ENCODE results near the gene CLC.
"Not testable (repeated sequence)": the region's sequence is repeated elsewhere in the genome, so short reads cannot be mapped to it uniquely, and the experiment has no call there.

Gene CLC

GRCh38 chr19:39740395-39740794 lies 2.6 kb upstream of the CLC start:
- H3K4me3 Mint-ChIP-seq = peak overlapping the region; percentile 58
- H3K36me3 Mint-ChIP-seq = no peaks in the 10 kb centered on the region
- H3K27me3 Mint-ChIP-seq = peaks cover 12% of the 10 kb centered on the region

GRCh38 chr19:39738814-39739213 lies 985 bp upstream of the CLC start:
- Mint-ChIP-seq H3K4me1 (ENCODE audit: low read depth) (peaks cover 26% of the 10 kb centered on the region), H3K36me3 (no peaks in the 10 kb centered on the region), H3K27me3 (peaks cover 10% of the 10 kb centered on the region), H3K4me3 (no peak overlapping the region), H3K27ac (no peak overlapping the region), H3K9me3 (ENCODE audit: low read depth) (no peaks in the 10 kb centered on the region)

More at GRCh38 chr19:39740395-39740794, 2.6 kb upstream of the CLC start:
- H3K27ac Mint-ChIP-seq = peak overlapping the region; percentile 22
- peaks cover 26% of the 10 kb centered on the region for H3K4me1 Mint-ChIP-seq (ENCODE audit: low read depth)
- no peaks in the 10 kb centered on the region for H3K9me3 Mint-ChIP-seq (ENCODE audit: low read depth)

- Mint-ChIP-seq H3K4me3 (no peak overlapping the region), H3K9me3 (ENCODE audit: low read depth) (no peaks in the 10 kb centered on the region), H3K27me3 (peaks cover 6% of the 10 kb centered on the region), H3K4me1 (ENCODE audit: low read depth) (peaks cover 26% of the 10 kb centered on the region), H3K36me3 (no peaks in the 10 kb centered on the region), H3K27ac (no peak overlapping the region)
Measured at GRCh38 chr19:39737351-39737750, 478 bp downstream of the CLC start.

GRCh38 chr19:39736088-39736487 lies 1.7 kb downstream of the CLC start:
- Mint-ChIP-seq H3K4me3 (no peak overlapping the region), H3K27ac (no peak overlapping the region), H3K4me1 (ENCODE audit: low read depth) (peaks cover 23% of the 10 kb centered on the region), H3K9me3 (ENCODE audit: low read depth) (no peaks in the 10 kb centered on the region), H3K36me3 (no peaks in the 10 kb centered on the region), H3K27me3 (peaks cover 6% of the 10 kb centered on the region)

- H3K27ac Mint-ChIP-seq = no peak overlapping the region
- peaks cover 22% of the 10 kb centered on the region for H3K4me1 Mint-ChIP-seq (ENCODE audit: low read depth)
- H3K27me3 Mint-ChIP-seq = peaks cover 8% of the 10 kb centered on the region
- H3K4me3 Mint-ChIP-seq = no peak overlapping the region
- no peaks in the 10 kb centered on the region for H3K9me3 Mint-ChIP-seq (ENCODE audit: low read depth)
- no peaks in the 10 kb centered on the region for H3K36me3 Mint-ChIP-seq
Measured at GRCh38 chr19:39735688-39736087, 2.1 kb downstream of the CLC start.

GRCh38 chr19:39733841-39734240 lies 4.0 kb downstream of the CLC start:
- no peak overlapping the region for H3K4me3 Mint-ChIP-seq
- H3K4me1 Mint-ChIP-seq (ENCODE audit: low read depth) = peaks cover 14% of the 10 kb centered on the region
- peaks cover 4% of the 10 kb centered on the region for H3K27me3 Mint-ChIP-seq
- no peaks in the 10 kb centered on the region for H3K9me3 Mint-ChIP-seq (ENCODE audit: low read depth)
- no peak overlapping the region for H3K27ac Mint-ChIP-seq
- H3K36me3 Mint-ChIP-seq = no peaks in the 10 kb centered on the region

- Mint-ChIP-seq H3K4me1 (ENCODE audit: low read depth) (peaks cover 7% of the 10 kb centered on the region), H3K4me3 (no peak overlapping the region), H3K36me3 (no peaks in the 10 kb centered on the region), H3K27ac (no peak overlapping the region), H3K27me3 (peaks cover 4% of the 10 kb centered on the region), H3K9me3 (ENCODE audit: low read depth) (no peaks in the 10 kb centered on the region)
Measured at GRCh38 chr19:39731685-39732084, 6.1 kb downstream of the CLC start.

GRCh38 chr19:39729594-39729993 lies 8.2 kb downstream of the CLC start:
- no peaks in the 10 kb centered on the region for H3K36me3 Mint-ChIP-seq
- H3K4me1 Mint-ChIP-seq (ENCODE audit: low read depth) = no peaks in the 10 kb centered on the region
- no peak overlapping the region for H3K4me3 Mint-ChIP-seq
- no peaks in the 10 kb centered on the region for H3K9me3 Mint-ChIP-seq (ENCODE audit: low read depth)
- peaks cover 4% of the 10 kb centered on the region for H3K27me3 Mint-ChIP-seq
- no peak overlapping the region for H3K27ac Mint-ChIP-seq

- no peaks in the 10 kb centered on the region for H3K9me3 Mint-ChIP-seq (ENCODE audit: low read depth)
- no peak overlapping the region for H3K4me3 Mint-ChIP-seq
- H3K4me1 Mint-ChIP-seq (ENCODE audit: low read depth) = no peaks in the 10 kb centered on the region
- H3K36me3 Mint-ChIP-seq = no peaks in the 10 kb centered on the region
- H3K27me3 Mint-ChIP-seq = peaks cover 4% of the 10 kb centered on the region
- H3K27ac Mint-ChIP-seq = no peak overlapping the region
Measured at GRCh38 chr19:39728040-39728439, 9.8 kb downstream of the CLC start.

GRCh38 chr19:39727070-39727800 lies 10.6 kb downstream of the CLC start:
- no peaks in the 10 kb centered on the region for H3K4me1 Mint-ChIP-seq (ENCODE audit: low read depth)
- H3K9me3 Mint-ChIP-seq (ENCODE audit: low read depth) = no peaks in the 10 kb centered on the region
- H3K36me3 Mint-ChIP-seq = no peaks in the 10 kb centered on the region
- H3K4me3 Mint-ChIP-seq = no peak overlapping the region
- H3K27ac Mint-ChIP-seq = no peak overlapping the region
- peaks cover 6% of the 10 kb centered on the region for H3K27me3 Mint-ChIP-seq

- Mint-ChIP-seq H3K27me3 (peaks cover 8% of the 10 kb centered on the region), H3K27ac (no peak overlapping the region), H3K4me3 (no peak overlapping the region), H3K9me3 (ENCODE audit: low read depth) (no peaks in the 10 kb centered on the region), H3K4me1 (ENCODE audit: low read depth) (no peaks in the 10 kb centered on the region), H3K36me3 (no peaks in the 10 kb centered on the region)
Measured at GRCh38 chr19:39725995-39726394, 11.8 kb downstream of the CLC start.

GRCh38 chr19:39720144-39720543 lies 17.7 kb downstream of the CLC start:
- H3K36me3 Mint-ChIP-seq; H3K4me1 Mint-ChIP-seq (ENCODE audit: low read depth); H3K9me3 Mint-ChIP-seq (ENCODE audit: low read depth); H3K4me3 Mint-ChIP-seq; H3K27ac Mint-ChIP-seq: not testable (repeated sequence)
- peaks cover 26% of the 10 kb centered on the region for H3K27me3 Mint-ChIP-seq

GRCh38 chr19:39710333-39710890 lies 27.4 kb downstream of the CLC start:
- Mint-ChIP-seq H3K4me1 (ENCODE audit: low read depth) (peaks cover 27% of the 10 kb centered on the region), H3K27ac (no peak overlapping the region), H3K9me3 (ENCODE audit: low read depth) (peaks cover 5% of the 10 kb centered on the region), H3K36me3 (peaks cover 3% of the 10 kb centered on the region), H3K27me3 (peaks cover 8% of the 10 kb centered on the region), H3K4me3 (no peak overlapping the region)

GRCh38 chr19:39709026-39709872 lies 28.6 kb downstream of the CLC start:
- Mint-ChIP-seq H3K9me3 (ENCODE audit: low read depth) (peaks cover 5% of the 10 kb centered on the region), H3K4me1 (ENCODE audit: low read depth) (peaks cover 38% of the 10 kb centered on the region), H3K36me3 (no peaks in the 10 kb centered on the region), H3K27me3 (peaks cover 5% of the 10 kb centered on the region), H3K27ac (no peak overlapping the region), H3K4me3 (no peak overlapping the region)

GRCh38 chr19:39708594-39708993 lies 29.2 kb downstream of the CLC start:
- Mint-ChIP-seq H3K9me3 (ENCODE audit: low read depth) (peaks cover 5% of the 10 kb centered on the region), H3K27ac (no peak overlapping the region), H3K4me3 (no peak overlapping the region), H3K4me1 (ENCODE audit: low read depth) (peaks cover 40% of the 10 kb centered on the region), H3K36me3 (no peaks in the 10 kb centered on the region), H3K27me3 (peaks cover 5% of the 10 kb centered on the region)
